ENCODE results near the gene LARP1.

DNA sequence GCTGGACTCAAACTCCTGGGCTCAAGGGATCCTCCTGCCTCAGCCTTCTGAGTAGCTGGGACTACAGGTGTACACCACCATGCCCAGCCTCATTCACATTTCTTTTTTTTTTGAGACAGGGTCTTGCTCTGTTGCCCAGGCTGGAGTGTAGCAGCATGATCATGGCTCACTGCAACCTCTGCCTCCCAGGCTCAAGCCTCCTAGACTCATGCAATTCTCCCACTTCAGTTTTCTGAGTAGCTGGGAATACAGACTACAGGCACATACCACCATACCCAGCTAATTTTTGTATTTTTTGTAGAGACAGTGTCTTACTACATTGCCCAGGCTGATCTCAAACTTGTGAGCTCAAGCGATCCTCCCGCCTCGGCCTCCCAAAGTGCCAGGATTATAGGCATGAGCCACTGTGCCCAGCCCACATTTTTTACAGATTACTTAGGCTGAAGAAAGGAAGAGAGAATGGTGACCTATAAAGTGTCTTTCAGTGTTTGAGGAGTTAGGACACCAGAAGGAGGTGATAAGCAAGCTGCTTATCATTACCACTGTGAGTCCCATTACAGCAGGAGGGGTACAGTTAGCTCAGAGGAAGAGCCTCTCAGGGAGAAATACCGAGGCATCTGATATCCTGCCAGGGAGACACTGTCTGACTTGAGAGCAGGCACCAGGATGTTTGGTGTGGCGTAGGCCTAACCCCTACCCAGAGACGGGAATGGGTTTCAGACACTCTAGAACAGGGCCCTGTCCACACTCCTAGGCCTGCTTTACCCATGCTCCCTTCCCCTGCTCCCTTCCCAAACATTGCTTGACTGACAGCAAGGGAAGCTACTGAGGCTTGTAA lies 85.5 kb downstream of the LARP1 start:
- TF ChIP-seq EZH2 (IDR thresholded peaks at IDR 0.05) (no peak), POLR2AphosphoS5 (IDR thresholded peaks at IDR 0.05; ENCODE audit: borderline replicate concordance, low read depth, low read length) (no peak), FOXP2 (optimal IDR thresholded peaks at IDR 0.05; ENCODE audit: control extremely low read depth, extremely low read length, insufficient read depth) (no peak)
